GM20000 (cell line): ENCODE measurements around the gene TMEM219.
A peak's percentile ranks its signal among the peaks of the same experiment; 100 is the strongest.

ENCODE experiments used
- DNase-seq: peaks from one replicate; pipeline ENCODE4 v3.0.0; 2012; ENCODE audit warnings: low spot score
- TF ChIP-seq, protein P1 (sequence below): IDR thresholded peaks from 2 replicates; pipeline ENCODE4 v1.5.1; 2012; ENCODE audit warnings: mild to moderate bottlenecking, control low read depth; ENCODE audit errors: extremely low read depth, missing control alignments

The TMEM219 gene

DNA sequence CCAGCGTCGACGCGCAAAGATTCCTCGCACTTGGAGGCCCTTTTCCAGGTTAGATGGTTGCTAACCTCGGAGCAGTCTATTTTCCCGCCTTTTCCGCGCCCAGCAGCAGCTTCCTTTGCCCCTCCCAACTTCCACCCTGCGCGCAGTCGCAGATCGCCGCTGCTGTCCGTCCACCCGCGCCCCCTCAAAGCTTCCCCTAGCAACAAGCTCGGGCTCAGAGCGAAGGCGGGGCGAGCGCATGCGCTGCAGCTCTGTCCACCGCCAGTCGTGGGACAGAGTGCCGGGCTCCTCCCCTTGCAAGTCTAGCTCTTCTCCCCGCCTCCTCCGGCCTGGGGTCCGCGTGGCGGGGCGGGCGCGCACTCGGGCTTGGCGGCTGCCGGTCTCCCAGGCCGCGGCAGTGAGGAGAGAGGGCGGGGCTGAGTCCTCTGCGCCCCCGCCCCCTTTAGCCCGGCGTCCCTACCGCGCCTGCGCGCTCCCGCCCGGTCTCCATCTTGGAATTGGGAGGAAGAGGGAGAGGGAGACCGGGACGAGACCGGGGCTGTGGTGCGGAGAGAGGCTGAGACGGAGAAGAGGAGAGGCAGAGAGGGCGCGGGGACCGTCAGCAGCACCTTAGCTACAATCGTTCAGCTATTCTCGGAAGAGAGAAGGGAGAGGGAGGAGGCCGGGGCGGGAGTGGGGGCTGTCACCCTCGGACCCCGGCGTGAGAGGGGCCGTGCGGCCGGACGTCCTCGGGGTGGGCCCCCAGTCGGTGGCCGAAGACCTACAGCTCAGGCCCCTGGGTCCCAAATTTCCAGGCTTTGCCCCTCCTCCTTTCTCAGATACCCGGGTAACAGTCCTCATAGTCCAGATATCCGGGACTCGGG lies 11.7 kb downstream of the TMEM219 start, which contains the start of gene TAOK2:
Gene TAOK2 (plus strand): TSS at position 485 of the 863 bp plus-strand sequence. CDS start 3,905 bp downstream, outside the sequence.
- TF ChIP-seq, protein P1, sequence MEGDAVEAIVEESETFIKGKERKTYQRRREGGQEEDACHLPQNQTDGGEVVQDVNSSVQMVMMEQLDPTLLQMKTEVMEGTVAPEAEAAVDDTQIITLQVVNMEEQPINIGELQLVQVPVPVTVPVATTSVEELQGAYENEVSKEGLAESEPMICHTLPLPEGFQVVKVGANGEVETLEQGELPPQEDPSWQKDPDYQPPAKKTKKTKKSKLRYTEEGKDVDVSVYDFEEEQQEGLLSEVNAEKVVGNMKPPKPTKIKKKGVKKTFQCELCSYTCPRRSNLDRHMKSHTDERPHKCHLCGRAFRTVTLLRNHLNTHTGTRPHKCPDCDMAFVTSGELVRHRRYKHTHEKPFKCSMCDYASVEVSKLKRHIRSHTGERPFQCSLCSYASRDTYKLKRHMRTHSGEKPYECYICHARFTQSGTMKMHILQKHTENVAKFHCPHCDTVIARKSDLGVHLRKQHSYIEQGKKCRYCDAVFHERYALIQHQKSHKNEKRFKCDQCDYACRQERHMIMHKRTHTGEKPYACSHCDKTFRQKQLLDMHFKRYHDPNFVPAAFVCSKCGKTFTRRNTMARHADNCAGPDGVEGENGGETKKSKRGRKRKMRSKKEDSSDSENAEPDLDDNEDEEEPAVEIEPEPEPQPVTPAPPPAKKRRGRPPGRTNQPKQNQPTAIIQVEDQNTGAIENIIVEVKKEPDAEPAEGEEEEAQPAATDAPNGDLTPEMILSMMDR = no peak
- peak; percentile 99 for DNase-seq

DNA sequence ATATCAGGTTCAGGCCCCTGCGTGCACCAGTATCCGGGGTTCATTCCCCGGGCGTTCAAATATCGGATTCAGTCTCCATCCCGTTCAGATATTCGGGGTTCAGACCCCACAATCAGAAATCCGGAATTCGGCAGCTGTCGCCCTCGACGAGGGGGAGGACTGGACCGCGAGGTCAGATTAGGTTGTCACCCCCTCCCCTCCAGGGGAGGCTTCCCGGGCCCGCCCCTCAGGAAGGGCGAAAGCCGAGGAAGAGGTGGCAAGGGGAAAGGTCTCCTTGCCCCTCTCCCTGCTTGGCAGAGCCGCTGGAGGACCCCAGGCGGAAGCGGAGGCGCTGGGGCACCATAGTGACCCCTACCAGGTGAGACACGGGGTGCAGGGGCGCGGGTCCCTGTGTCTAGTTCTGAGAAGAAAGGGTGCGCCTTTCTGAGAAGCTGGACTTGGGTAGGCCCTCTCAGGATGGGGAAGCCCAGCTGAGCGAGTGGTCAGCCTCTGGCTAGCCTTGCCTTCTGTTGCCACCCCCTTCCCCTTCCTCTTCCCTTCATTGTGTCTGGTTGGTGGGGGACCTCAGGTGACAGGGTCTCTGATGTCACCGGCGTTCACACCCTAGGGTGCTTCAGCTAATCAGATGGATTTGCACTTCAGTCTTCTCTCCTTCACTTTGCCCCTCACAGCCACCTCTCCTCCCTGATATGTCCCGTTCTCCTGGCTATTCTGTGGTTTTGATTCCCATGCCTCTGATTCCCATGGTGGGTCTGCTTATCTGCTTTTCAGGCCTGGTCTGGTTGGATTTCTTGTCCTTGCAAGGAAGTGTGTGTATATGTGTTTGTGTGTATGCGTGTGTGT lies 12.6 kb downstream of the TMEM219 start:
- peak; percentile 54 for DNase-seq
- TF ChIP-seq, protein P1 = no peak

- TF ChIP-seq, protein P1 = no peak
- no peak for DNase-seq
Observed at GRCh38 chr16:29975134-29975538, 13.3 kb downstream of the TMEM219 start.

GRCh38 chr16:29975811-29976511 lies 14.1 kb downstream of the TMEM219 start:
- peak; percentile 19 for DNase-seq
- TF ChIP-seq, protein P1 = no peak

- no peak for DNase-seq
- TF ChIP-seq, protein P1 = no peak
Observed at GRCh38 chr16:29977063-29977825, 15.4 kb downstream of the TMEM219 start.

GRCh38 chr16:29978081-29978480 lies 16.2 kb downstream of the TMEM219 start:
- no peak for DNase-seq

More at GRCh38 chr16:29978081-29978480, 16.2 kb downstream of the TMEM219 start:
- TF ChIP-seq, protein P1 = no peak
